ENCODE measurements around the gene EIF4G1. TPM values are rescaled to one million over a fixed set of nuclear protein-coding genes. Genes with fewer than 3 reads are reported as not detected.

EIF4G1 gene
- total RNA-seq, 4 donors from 2014 or later: 173 to 248 (median 192) TPM

DNA sequence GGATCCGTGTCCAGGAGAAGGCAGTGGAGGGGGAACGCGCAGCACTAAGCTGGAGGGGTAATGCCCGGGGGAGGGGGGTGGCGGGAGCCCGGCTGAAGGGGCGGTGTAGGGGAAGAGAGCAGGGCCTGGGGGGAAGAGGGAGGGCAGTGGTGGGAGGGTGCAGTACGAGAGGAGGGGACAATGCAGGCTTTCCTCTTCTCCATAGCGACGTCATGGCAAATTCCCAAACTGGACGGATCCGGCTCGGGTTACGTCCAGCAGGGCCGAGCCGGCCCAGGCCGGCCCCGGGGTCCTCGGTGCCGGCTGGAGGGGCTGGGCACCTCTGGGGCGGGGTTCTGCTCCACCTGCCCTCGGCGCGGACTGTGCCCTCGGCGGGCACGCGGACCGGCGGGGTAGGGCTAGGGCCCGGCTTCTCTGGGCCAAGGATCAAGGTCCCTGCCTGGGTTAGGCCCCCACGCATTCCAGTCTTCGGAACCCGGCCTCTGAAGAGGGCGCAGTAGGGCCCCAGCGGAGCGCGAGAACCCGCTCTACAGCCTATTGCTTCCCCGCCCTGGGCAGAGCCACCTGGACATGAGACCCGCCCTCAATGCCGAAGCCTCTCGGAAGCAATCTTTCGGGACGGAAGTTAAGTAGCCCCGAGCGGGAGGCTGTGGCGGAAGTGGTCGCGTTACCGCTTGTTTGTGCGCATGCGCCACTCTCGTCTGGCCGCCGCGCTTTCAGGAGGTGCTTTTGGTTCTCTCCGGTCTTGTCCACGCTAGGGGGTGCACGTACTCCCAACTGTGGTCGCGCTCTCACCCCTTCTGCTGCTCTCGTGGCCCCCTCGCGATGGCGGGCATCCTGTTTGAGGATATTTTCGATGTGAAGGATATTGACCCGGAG lies 48.5 kb downstream of the EIF4G1 start:
- no peaks in the 10 kb centered on the region for H3K9me3 ChIP-seq
- peak; percentile 64 to 95 for TF ChIP-seq EP300 (IDR thresholded peaks at IDR 0.05)
- TF ChIP-seq, protein P1, sequence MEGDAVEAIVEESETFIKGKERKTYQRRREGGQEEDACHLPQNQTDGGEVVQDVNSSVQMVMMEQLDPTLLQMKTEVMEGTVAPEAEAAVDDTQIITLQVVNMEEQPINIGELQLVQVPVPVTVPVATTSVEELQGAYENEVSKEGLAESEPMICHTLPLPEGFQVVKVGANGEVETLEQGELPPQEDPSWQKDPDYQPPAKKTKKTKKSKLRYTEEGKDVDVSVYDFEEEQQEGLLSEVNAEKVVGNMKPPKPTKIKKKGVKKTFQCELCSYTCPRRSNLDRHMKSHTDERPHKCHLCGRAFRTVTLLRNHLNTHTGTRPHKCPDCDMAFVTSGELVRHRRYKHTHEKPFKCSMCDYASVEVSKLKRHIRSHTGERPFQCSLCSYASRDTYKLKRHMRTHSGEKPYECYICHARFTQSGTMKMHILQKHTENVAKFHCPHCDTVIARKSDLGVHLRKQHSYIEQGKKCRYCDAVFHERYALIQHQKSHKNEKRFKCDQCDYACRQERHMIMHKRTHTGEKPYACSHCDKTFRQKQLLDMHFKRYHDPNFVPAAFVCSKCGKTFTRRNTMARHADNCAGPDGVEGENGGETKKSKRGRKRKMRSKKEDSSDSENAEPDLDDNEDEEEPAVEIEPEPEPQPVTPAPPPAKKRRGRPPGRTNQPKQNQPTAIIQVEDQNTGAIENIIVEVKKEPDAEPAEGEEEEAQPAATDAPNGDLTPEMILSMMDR (IDR thresholded peaks at IDR 0.05): peak; percentile 46 to 72 (median 53)
- peak; percentile 46 to 76 for TF ChIP-seq POLR2A (IDR thresholded peaks at IDR 0.05)
- H3K4me3 ChIP-seq: peak overlapping the region; percentile 65 to 98 (median 93)
- WGBS, 2 donors: 1% methylated on average over 26 to 54 of the region's 68 CpGs
- peak overlapping the region; percentile 92 to 100 (median 98) for H3K27ac ChIP-seq
- peaks cover 0 to 42% (median 3%) of the 10 kb centered on the region in 3 donors for H3K36me3 ChIP-seq
- peaks cover 0 to 49% (median 27%) of the 10 kb centered on the region in 4 donors for H3K4me1 ChIP-seq
- no peaks in the 10 kb centered on the region for H3K27me3 ChIP-seq
- peak; percentile 87 to 91 for DNase-seq (ENCODE audit: low spot score in 2 of 2)

DNA sequence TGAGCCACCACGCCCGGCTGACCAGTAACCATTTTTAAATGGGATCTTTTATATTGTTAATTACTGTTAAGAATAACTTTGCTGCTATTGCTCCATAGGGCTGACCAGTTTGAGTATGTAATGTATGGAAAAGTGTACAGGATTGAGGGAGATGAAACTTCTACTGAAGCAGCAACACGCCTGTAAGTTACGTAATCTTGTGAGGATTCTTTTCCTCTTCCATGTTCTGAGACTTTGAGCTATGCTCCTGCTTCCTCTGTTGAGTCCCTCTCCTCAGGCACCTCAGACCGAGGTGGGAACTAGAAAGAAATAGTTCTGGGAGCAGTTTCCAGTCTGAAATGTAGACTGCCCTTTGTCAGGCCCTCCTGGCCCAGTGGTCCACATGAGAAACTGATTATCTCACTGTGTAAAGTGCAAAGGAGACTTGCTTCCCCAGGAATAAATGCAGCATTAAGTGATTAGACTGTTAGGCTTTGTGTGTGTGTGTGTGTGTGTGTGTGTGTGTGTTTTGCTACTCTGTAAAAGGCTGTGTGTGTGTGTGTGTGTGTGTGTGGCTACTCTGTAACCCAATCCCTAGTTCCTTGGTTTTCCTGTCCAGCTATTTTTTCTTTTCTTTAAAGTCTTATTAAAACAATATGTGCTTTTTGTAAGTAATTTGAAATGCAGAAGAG lies 52.3 kb downstream of the EIF4G1 start:
- no peak for DNase-seq (ENCODE audit: low spot score in 2 of 2)
- no peaks in the 10 kb centered on the region for H3K9me3 ChIP-seq
- H3K27me3 ChIP-seq: no peaks in the 10 kb centered on the region
- 79 to 80% methylated on average over 5 of the region's 5 CpGs for WGBS, 2 donors
- H3K4me1 ChIP-seq: peaks cover 0 to 38% (median 15%) of the 10 kb centered on the region in 4 donors
- TF ChIP-seq, protein P1 (IDR thresholded peaks at IDR 0.05): no peak
- TF ChIP-seq POLR2A (IDR thresholded peaks at IDR 0.05) (no peak), EP300 (IDR thresholded peaks at IDR 0.05) (no peak)
- no peak overlapping the region for H3K27ac ChIP-seq
- no peak overlapping the region for H3K4me3 ChIP-seq
- H3K36me3 ChIP-seq: peaks cover 0 to 62% (median 3%) of the 10 kb centered on the region in 3 donors

DNA sequence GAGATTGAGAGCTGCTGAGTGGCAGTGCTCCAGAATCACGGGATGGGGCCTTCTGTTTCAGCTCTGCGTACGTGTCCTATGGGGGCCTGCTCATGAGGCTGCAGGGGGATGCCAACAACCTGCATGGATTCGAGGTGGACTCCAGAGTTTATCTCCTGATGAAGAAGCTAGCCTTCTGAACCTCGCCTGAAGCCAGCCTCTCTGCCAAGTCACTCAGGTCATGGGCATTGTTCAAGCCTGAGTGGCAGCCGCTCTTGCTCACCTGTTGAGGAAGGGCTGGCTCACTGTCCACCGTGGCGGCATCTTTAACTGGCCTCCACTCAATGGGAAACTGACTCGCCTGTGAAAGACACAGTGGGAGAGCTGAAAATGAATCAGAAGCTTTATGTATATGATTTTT lies 53.7 kb downstream of the EIF4G1 start:
- no peak for DNase-seq (ENCODE audit: low spot score in 2 of 2)
- Histone ChIP-seq H3K9me3 (no peaks in the 10 kb centered on the region), H3K4me1 (peaks cover 0 to 48% (median 15%) of the 10 kb centered on the region in 4 donors), H3K27me3 (no peaks in the 10 kb centered on the region), H3K27ac (no peak overlapping the region), H3K4me3 (no peak overlapping the region), H3K36me3 (peaks cover 0 to 62% (median 3%) of the 10 kb centered on the region in 3 donors)
- WGBS, 2 donors: 84 to 88% methylated on average over 9 of the region's 9 CpGs
- TF ChIP-seq EP300 (IDR thresholded peaks at IDR 0.05) (no peak), POLR2A (IDR thresholded peaks at IDR 0.05) (no peak)
- TF ChIP-seq, protein P1 (IDR thresholded peaks at IDR 0.05): no peak

DNA sequence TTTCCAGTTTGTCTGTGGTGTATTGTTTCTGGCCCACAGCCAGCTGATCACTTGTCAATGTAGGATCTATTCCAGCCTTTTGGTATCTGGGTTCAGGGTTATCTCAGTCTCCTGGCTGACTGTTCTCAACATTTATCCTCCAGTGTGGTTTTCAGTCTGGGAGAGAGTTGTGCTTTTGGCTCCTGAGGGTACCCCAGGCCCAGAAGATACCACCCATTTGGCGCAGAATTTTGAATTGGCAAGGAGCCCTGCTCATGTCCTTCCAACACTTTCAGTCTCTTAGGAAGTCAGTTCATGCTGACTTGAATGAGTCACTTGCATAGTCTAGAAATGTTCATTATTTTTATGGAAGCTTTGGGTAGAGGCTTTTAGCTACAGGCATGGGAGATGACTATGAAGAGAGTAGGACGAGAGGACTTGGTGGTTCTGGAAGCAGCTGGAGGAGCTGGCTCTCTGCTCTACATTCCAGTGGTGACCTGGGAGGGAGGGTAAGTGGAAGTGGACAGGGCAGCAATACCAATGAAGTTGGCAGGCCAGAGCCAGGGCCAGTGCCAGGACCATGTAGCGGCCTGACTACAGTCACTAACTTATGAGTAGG lies 54.3 kb downstream of the EIF4G1 start:
- peaks cover 0 to 62% (median 3%) of the 10 kb centered on the region in 3 donors for H3K36me3 ChIP-seq
- peaks cover 0 to 50% (median 13%) of the 10 kb centered on the region in 4 donors for H3K4me1 ChIP-seq
- peak overlapping the region in 2 of 4 donors; percentile 7 to 55 for H3K27ac ChIP-seq
- TF ChIP-seq EP300 (IDR thresholded peaks at IDR 0.05): no peak
- TF ChIP-seq, protein P1 (IDR thresholded peaks at IDR 0.05): no peak
- no peak for TF ChIP-seq POLR2A (IDR thresholded peaks at IDR 0.05)
- DNase-seq (ENCODE audit: low spot score in 2 of 2): no peak
- H3K9me3 ChIP-seq: no peaks in the 10 kb centered on the region
- WGBS, 2 donors: 31 to 36% methylated on average over 3 of the region's 3 CpGs
- no peaks in the 10 kb centered on the region for H3K27me3 ChIP-seq
- H3K4me3 ChIP-seq: no peak overlapping the region
